NCI-H2029 (cell line): Measurements from ENCODE around the gene SUGCT.
"Not testable (repeated sequence)": the region's sequence is repeated elsewhere in the genome, so short reads cannot be mapped to it uniquely, and the experiment has no call there.

Source experiments
- DNase-seq: peaks from one replicate; lab custom pipeline; 2025; lab: John Stamatoyannopoulos, UW

Gene SUGCT

GRCh38 chr7:40403703-40404476 is 269.1 kb downstream of the SUGCT start:
- DNase-seq = no peak

- no peak for DNase-seq
These were observed 271.2 kb downstream of the SUGCT start for GRCh38 chr7:40405991-40406390.

- DNase-seq = no peak
These were observed 277.5 kb downstream of the SUGCT start for GRCh38 chr7:40412323-40412722.

- DNase-seq = not testable (repeated sequence)
These were observed 279.9 kb downstream of the SUGCT start for GRCh38 chr7:40414704-40415103.

- no peak for DNase-seq
These were observed 283.6 kb downstream of the SUGCT start for GRCh38 chr7:40418448-40418847.

GRCh38 chr7:40418983-40419382 is 284.2 kb downstream of the SUGCT start:
- no peak for DNase-seq

- DNase-seq = no peak
These were observed 285.0 kb downstream of the SUGCT start for GRCh38 chr7:40419806-40420205.

GRCh38 chr7:40421433-40421832 is 286.6 kb downstream of the SUGCT start:
- DNase-seq = no peak

- no peak for DNase-seq
These were observed 290.9 kb downstream of the SUGCT start for GRCh38 chr7:40425696-40426095.

- no peak for DNase-seq
These were observed 293.6 kb downstream of the SUGCT start for GRCh38 chr7:40428421-40428820.

- no peak for DNase-seq
These were observed 295.0 kb downstream of the SUGCT start for GRCh38 chr7:40429826-40430225.

- no peak for DNase-seq
These were observed 297.2 kb downstream of the SUGCT start for GRCh38 chr7:40432046-40432445.

- no peak for DNase-seq
These were observed 301.9 kb downstream of the SUGCT start for GRCh38 chr7:40436710-40437109.

GRCh38 chr7:40437498-40437897 is 302.7 kb downstream of the SUGCT start:
- no peak for DNase-seq

GRCh38 chr7:40437936-40438634 is 303.3 kb downstream of the SUGCT start:
- no peak for DNase-seq

- no peak for DNase-seq
These were observed 304.9 kb downstream of the SUGCT start for GRCh38 chr7:40439686-40440085.

GRCh38 chr7:40447345-40447744 is 312.5 kb downstream of the SUGCT start:
- DNase-seq = no peak

- no peak for DNase-seq
These were observed 320.7 kb downstream of the SUGCT start for GRCh38 chr7:40455485-40455884.

GRCh38 chr7:40457776-40458480 is 323.1 kb downstream of the SUGCT start:
- no peak for DNase-seq

- DNase-seq = no peak
These were observed 328.6 kb downstream of the SUGCT start for GRCh38 chr7:40463446-40463845.

- no peak for DNase-seq
These were observed 334.4 kb downstream of the SUGCT start for GRCh38 chr7:40468891-40469864.
